ENCODE results near the gene RDH12.
"Not testable (repeated sequence)": the region's sequence is repeated elsewhere in the genome, so short reads cannot be mapped to it uniquely, and the experiment has no call there.

Gene RDH12

DNA sequence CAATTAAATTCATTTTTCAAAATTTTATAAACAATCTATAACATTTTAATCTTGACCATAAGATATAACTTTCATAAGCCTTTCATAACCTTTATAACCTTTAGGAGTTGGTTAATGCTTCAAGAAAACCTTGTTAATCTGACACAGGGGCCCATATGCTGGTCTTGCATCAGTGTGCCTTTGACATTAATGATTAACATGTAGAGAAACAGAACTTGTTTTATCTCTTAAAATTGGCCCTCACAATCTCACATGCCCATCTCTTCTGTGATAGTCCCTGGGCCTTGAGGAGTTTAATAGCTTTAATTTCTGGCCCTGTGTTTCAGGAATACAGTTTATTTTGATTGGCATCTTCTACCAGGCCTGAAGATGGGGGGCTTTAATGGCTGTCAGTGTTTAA lies 7.7 kb downstream of the RDH12 start:
- not testable (repeated sequence) for DNase-seq

DNA sequence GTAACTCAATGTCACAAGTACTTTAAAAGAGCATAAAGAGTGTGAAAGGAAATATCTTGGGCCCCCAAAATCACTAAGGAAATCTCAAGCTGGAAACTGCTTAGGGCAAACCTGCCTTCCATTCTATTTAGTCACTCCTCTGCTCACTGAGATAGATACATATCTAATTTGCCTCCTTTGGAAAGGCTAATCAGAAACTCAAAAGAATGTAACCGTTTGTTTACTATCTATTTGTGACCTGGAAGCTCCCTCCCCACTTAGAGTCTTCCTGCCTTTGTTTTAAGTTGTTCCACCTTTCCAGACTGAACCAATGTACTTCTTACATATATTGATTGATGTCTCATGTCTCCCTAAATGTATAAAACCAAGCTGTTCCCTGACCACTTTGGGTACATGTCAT lies 8.1 kb downstream of the RDH12 start:
- DNase-seq: not testable (repeated sequence)

- no peak for DNase-seq
Measured at GRCh38 chr14:67710209-67710608, 8.5 kb downstream of the RDH12 start.

GRCh38 chr14:67717048-67717447 lies 15.4 kb downstream of the RDH12 start:
- DNase-seq: no peak

DNA sequence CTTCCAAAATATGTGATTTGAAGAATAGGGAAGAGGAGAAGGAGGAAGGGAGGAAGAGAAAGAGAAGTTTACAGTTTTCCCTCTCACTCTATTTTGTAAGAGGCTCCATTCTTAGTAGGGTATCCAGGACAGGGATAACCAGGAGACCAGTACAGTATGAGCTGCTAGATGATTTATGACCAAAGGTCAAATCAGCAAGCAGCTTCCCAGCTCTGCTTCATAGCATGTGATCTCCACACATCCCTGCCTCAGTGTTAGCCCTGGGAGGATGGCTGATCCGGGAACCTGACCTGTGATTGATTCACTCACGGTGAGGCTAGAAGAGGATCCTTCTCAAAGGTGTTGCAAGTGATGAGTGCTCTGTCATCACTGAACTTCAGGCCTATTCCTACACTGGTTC lies 16.6 kb downstream of the RDH12 start:
- DNase-seq: no peak

- not testable (repeated sequence) for DNase-seq
Measured at GRCh38 chr14:67719385-67719784, 17.7 kb downstream of the RDH12 start.

GRCh38 chr14:67719866-67720265 lies 18.2 kb downstream of the RDH12 start:
- no peak for DNase-seq

DNA sequence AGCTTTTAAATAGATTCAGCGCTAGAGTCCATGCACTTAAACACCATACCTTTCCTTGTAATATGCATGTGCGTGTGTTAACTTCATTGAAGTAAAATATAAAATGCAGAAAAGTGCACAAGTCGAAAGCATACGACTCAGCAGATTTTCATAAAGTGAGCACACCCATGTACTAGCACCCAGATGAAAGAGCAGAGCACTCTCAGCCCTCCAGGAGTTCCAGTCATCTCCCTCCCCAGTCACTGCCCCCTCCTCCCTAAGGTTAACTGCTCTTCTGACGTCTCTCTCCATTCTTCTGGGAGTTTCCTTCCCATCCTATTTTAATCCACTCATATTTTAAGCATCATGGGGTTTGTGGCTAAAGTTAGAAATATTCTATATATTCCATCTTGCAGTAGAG lies 20.2 kb downstream of the RDH12 start:
- DNase-seq: no peak

DNA sequence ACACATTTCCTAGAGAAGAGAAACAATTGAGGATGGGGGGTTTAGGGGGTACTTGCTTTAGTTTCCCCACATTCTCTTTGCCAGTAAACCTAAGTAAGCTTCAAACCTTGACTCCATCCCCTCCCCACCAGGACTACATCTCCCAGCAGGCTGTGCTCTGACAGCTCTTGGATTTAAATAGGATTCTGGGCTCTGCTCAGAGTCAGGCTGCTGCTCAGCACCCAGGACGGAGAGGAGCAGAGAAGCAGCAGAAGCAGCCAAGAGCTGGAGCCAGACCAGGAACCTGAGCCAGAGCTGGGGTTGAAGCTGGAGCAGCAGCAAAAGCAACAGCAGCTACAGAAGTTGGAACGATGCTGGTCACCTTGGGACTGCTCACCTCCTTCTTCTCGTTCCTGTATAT lies 20.6 kb downstream of the RDH12 start:
- no peak for DNase-seq

DNA sequence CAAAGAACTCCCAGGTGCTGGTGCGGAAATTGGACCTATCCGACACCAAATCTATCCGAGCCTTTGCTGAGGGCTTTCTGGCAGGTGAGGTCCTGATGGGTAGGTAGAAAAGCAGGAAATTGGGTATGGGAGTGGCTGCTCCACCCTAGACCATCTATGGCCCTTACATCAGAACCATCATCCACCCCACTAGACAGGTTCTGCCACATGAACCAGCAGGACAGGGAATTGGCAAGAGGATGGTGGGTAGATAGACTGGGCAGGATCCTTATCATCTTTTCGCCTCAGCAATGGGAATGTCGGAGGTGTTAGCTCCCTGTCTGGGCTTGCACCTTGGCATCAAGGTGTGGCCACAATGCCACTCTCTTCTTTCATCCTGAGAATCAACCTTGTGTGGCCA lies 23.5 kb downstream of the RDH12 start:
- DNase-seq: no peak

DNA sequence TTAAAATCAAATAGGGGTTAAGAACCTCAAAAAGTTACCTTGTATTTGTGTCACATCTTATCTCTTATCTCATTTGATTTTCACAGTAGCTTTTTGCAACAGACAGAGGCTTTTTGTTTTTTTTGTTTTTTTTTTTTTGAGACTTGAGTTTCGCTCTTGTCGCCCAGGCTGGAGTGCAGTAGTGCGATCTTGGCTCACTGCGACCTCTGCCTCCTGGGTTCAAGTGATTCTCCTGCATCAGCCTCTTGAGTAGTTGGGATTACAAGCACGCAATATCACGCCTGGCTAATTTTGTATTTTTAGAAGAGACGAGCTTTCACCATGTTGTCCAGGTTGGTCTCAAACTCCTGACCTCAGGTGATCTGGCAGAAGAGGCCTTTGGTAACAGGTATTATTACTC lies 25.7 kb downstream of the RDH12 start:
- no peak for DNase-seq

DNA sequence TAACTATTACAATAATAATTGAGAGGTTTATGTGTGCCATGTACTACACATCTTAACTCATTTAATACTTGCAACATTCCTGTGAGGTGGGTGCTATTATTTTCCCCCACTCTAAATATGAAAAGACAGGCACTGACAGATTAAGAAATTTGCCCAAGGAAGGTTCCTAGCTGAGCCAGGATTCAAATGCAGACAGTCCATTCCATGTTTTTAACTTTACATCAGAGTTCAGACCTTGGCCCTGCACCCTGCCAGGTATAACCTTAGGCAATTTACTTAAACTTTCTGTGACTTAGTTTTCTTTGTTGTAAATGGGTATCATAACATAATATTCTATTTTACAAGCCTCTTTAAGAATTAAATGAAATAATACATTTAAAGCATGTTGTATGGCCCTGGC lies 26.6 kb downstream of the RDH12 start:
- no peak for DNase-seq

GRCh38 chr14:67729072-67729885 lies 27.6 kb downstream of the RDH12 start:
- no peak for DNase-seq

DNA sequence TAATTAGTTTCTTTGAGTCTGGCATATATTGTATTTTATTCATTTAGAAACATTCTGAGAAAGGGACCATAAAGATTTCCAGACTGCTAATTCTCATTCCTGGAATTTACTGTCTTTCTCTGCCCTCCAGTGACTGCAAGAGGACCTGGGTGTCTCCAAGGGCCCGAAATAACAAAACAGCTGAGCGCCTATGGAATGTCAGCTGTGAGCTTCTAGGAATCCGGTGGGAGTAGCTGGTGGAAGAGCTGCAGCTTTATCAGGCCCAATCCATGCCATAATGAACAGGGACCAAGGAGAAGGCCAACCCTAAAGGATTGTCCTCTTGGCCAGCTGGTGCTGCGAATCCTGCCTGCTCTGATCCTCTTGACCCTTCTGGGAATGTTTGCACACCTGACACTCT lies 31.9 kb downstream of the RDH12 start:
- DNase-seq: no peak

DNA sequence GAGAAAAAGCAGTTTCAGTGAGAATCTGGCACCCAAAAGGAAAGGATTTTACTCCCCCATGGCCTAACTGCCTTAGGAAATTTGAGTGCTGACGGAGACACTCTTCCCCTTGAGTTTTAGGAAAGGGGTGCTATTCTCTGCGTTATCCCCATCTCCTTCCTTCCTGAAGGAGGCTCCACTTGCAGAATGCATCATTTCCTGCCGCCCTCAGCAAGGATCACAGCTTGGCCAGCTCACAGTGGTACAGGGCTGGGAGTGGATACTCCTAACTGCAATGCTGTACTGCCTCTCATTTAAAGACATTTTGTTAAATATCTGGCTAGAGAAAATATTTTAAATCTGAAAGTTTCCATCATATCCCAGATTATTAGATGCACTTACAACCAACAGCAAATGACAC lies 33.0 kb downstream of the RDH12 start:
- no peak for DNase-seq

DNA sequence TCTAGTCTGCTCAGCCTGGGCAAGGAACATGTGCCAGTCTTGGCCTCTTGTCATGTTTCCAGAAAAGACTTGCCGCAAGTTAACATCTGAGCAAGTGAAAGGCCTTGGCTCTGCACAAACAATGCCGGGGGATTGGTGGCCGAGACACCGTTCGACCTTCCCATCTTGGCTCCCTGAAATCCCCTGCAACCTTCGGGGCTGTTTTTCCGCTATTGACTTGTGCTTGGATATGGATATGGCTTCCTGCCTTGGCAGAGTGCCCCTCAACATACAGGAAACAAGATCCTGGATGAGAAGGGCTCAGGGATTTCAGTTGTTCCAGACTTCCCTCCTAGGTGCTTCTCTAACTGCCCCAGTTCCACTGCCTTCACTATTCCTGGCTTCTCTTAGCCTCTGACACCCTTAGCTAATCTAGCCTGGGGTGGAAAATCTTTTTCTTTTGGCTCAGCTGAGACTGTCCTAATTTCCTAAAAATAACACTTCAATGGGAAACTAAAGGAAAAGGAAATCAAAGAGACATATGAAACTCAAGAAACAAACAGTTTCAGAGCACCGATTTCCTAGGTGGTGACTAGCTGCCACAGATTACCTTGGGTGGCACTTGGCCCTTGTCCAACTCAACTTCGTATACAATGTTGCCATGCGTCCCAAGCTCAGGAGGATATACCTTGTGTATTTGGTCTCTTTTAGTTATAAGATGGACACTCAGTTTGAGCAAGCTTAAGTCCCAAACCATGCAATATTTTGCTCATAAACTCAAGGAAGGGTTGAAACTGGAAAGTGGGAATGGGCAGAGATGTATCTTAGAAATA lies 33.9 kb downstream of the RDH12 start:
- no peak for DNase-seq

DNA sequence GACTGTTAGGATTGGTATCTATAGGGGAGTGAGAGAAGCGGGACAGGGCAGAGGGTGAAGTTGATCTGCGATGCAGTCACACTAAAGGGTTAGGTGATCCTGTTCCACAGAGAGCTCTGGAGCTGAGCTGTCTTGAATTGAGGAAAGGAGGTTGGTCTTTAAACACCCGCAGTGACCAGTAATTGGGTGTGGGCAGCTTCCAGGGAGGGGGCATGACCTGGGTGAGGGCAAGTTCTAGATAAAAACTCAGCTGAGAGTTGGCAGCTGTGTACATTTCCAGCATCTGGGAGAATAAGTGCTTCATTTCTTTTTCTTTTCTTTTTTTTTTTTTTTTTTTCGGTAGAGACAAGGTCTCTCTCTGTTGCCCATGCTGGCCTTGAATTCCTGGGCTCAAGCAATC lies 35.1 kb downstream of the RDH12 start:
- no peak for DNase-seq

- DNase-seq: no peak
Measured at GRCh38 chr14:67738740-67739504, 37.2 kb downstream of the RDH12 start.

GRCh38 chr14:67744046-67744445 lies 42.4 kb downstream of the RDH12 start:
- DNase-seq: no peak

DNA sequence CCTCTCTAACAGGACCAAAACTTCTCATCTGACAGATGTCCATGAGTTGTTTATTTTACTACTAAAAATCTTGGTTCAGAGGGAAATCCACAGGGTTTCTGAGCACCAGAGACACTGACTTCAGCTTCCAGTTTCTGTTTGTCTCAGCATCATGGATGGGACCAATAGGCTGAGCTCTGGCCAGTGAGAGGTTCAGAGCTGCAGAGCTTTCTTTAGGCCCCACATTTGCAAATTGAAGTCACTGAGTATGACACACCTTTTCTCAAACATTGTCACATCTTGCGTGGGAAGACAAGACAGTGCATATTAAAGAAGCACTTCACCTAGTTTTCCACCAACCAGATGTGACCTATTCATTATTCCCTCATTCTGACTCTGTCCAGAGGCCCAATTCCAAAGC lies 45.2 kb downstream of the RDH12 start:
- no peak for DNase-seq

GRCh38 chr14:67748312-67748711 lies 46.6 kb downstream of the RDH12 start:
- DNase-seq: no peak

DNA sequence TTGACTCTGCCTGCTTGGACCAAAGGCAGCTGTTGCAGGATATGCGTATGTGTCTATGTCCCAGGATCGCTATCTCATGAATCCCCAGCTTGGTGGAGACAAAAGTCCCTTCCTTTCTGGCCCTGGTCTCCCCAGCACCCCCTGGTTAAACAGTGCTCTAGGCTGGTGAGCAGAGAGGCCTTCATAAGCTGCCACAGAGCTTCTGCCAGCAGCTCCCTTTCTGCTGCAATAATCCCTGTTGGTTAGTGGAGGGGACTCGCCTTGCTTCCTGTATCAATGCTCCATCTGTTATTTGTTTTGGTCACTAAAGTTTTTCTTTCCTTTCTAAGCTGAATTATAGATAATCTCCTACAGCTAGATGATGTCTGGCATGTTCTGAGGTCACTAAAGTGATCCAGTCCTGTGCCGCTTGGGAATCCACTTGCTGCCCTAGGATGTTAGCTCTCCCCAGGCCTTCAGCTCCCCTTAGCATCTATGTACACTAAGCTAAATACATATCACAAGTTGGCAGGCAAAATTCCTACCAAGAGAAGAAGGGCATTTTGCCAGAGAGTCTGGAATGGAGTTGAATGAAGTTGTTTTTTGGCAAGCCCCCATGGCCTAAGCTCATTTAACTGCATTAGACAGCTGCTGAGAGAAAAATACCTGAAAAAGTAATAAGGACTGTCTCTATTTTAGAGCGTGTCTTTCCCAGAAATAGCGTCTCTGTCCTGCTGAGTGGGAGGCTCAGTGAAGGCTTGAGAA lies 47.8 kb downstream of the RDH12 start:
- DNase-seq: no peak

GRCh38 chr14:67756496-67756895 lies 54.8 kb downstream of the RDH12 start:
- no peak for DNase-seq
